ENCODE data around the gene CORO1C.

Gene CORO1C

GRCh38 chr12:108770269-108770829 is 39.0 kb upstream of the CORO1C start:
- no peaks in the 10 kb centered on the region for H3K36me3 ChIP-seq (ENCODE audit: control insufficient read depth, insufficient read depth, low read length)
- no peaks in the 10 kb centered on the region for H3K9me3 ChIP-seq (ENCODE audit: control insufficient read depth, low read length)
- H3K27me3 ChIP-seq (replicated peaks; ENCODE audit: control insufficient read depth, insufficient read depth, low read length, poor library complexity, severe bottlenecking), result no peaks in the 10 kb centered on the region
- H3K4me3 ChIP-seq (ENCODE audit: insufficient read depth, low read depth, low read length, poor library complexity, severe bottlenecking), result no peak overlapping the region
- peaks cover 6% of the 10 kb centered on the region for H3K4me1 ChIP-seq (ENCODE audit: control insufficient read depth, insufficient read depth, low read length, poor library complexity, severe bottlenecking)
- DNase-seq, result no peak
- H3K27ac ChIP-seq (ENCODE audit: insufficient read depth, low read length, poor library complexity, severe bottlenecking), result no peak overlapping the region

GRCh38 chr12:108768591-108769500 is 37.5 kb upstream of the CORO1C start:
- Histone ChIP-seq H3K9me3 (ENCODE audit: control insufficient read depth, low read length) (no peaks in the 10 kb centered on the region), H3K27ac (ENCODE audit: insufficient read depth, low read length, poor library complexity, severe bottlenecking) (no peak overlapping the region), H3K4me3 (ENCODE audit: insufficient read depth, low read depth, low read length, poor library complexity, severe bottlenecking) (no peak overlapping the region), H3K4me1 (ENCODE audit: control insufficient read depth, insufficient read depth, low read length, poor library complexity, severe bottlenecking) (peaks cover 6% of the 10 kb centered on the region), H3K36me3 (ENCODE audit: control insufficient read depth, insufficient read depth, low read length) (no peaks in the 10 kb centered on the region), H3K27me3 (replicated peaks; ENCODE audit: control insufficient read depth, insufficient read depth, low read length, poor library complexity, severe bottlenecking) (no peaks in the 10 kb centered on the region)
- no peak for DNase-seq

- Histone ChIP-seq H3K9me3 (ENCODE audit: control insufficient read depth, low read length) (no peaks in the 10 kb centered on the region), H3K27ac (ENCODE audit: insufficient read depth, low read length, poor library complexity, severe bottlenecking) (no peak overlapping the region), H3K27me3 (replicated peaks; ENCODE audit: control insufficient read depth, insufficient read depth, low read length, poor library complexity, severe bottlenecking) (no peaks in the 10 kb centered on the region), H3K4me1 (ENCODE audit: control insufficient read depth, insufficient read depth, low read length, poor library complexity, severe bottlenecking) (peaks cover 6% of the 10 kb centered on the region), H3K36me3 (ENCODE audit: control insufficient read depth, insufficient read depth, low read length) (no peaks in the 10 kb centered on the region), H3K4me3 (ENCODE audit: insufficient read depth, low read depth, low read length, poor library complexity, severe bottlenecking) (no peak overlapping the region)
- no peak for DNase-seq
These were observed 35.0 kb upstream of the CORO1C start for GRCh38 chr12:108766294-108766693.

- Histone ChIP-seq H3K9me3 (ENCODE audit: control insufficient read depth, low read length) (no peaks in the 10 kb centered on the region), H3K4me1 (ENCODE audit: control insufficient read depth, insufficient read depth, low read length, poor library complexity, severe bottlenecking) (peaks cover 6% of the 10 kb centered on the region), H3K27me3 (replicated peaks; ENCODE audit: control insufficient read depth, insufficient read depth, low read length, poor library complexity, severe bottlenecking) (no peaks in the 10 kb centered on the region), H3K4me3 (ENCODE audit: insufficient read depth, low read depth, low read length, poor library complexity, severe bottlenecking) (no peak overlapping the region), H3K27ac (ENCODE audit: insufficient read depth, low read length, poor library complexity, severe bottlenecking) (no peak overlapping the region), H3K36me3 (ENCODE audit: control insufficient read depth, insufficient read depth, low read length) (no peaks in the 10 kb centered on the region)
- no peak for DNase-seq
These were observed 34.0 kb upstream of the CORO1C start for GRCh38 chr12:108765289-108765764.

- no peaks in the 10 kb centered on the region for H3K27me3 ChIP-seq (replicated peaks; ENCODE audit: control insufficient read depth, insufficient read depth, low read length, poor library complexity, severe bottlenecking)
- H3K9me3 ChIP-seq (ENCODE audit: control insufficient read depth, low read length), result no peaks in the 10 kb centered on the region
- no peak overlapping the region for H3K27ac ChIP-seq (ENCODE audit: insufficient read depth, low read length, poor library complexity, severe bottlenecking)
- H3K4me3 ChIP-seq (ENCODE audit: insufficient read depth, low read depth, low read length, poor library complexity, severe bottlenecking), result no peak overlapping the region
- H3K36me3 ChIP-seq (ENCODE audit: control insufficient read depth, insufficient read depth, low read length), result no peaks in the 10 kb centered on the region
- DNase-seq, result no peak
- peaks cover 6% of the 10 kb centered on the region for H3K4me1 ChIP-seq (ENCODE audit: control insufficient read depth, insufficient read depth, low read length, poor library complexity, severe bottlenecking)
These were observed 33.4 kb upstream of the CORO1C start for GRCh38 chr12:108764540-108765288.

- H3K27ac ChIP-seq (ENCODE audit: insufficient read depth, low read length, poor library complexity, severe bottlenecking), result no peak overlapping the region
- no peaks in the 10 kb centered on the region for H3K9me3 ChIP-seq (ENCODE audit: control insufficient read depth, low read length)
- DNase-seq, result no peak
- no peaks in the 10 kb centered on the region for H3K36me3 ChIP-seq (ENCODE audit: control insufficient read depth, insufficient read depth, low read length)
- no peaks in the 10 kb centered on the region for H3K27me3 ChIP-seq (replicated peaks; ENCODE audit: control insufficient read depth, insufficient read depth, low read length, poor library complexity, severe bottlenecking)
- H3K4me3 ChIP-seq (ENCODE audit: insufficient read depth, low read depth, low read length, poor library complexity, severe bottlenecking), result no peak overlapping the region
- no peaks in the 10 kb centered on the region for H3K4me1 ChIP-seq (ENCODE audit: control insufficient read depth, insufficient read depth, low read length, poor library complexity, severe bottlenecking)
These were observed 29.9 kb upstream of the CORO1C start for GRCh38 chr12:108761226-108761625.

- no peaks in the 10 kb centered on the region for H3K4me1 ChIP-seq (ENCODE audit: control insufficient read depth, insufficient read depth, low read length, poor library complexity, severe bottlenecking)
- H3K9me3 ChIP-seq (ENCODE audit: control insufficient read depth, low read length), result no peaks in the 10 kb centered on the region
- H3K36me3 ChIP-seq (ENCODE audit: control insufficient read depth, insufficient read depth, low read length), result no peaks in the 10 kb centered on the region
- no peak overlapping the region for H3K27ac ChIP-seq (ENCODE audit: insufficient read depth, low read length, poor library complexity, severe bottlenecking)
- no peak for DNase-seq
- no peaks in the 10 kb centered on the region for H3K27me3 ChIP-seq (replicated peaks; ENCODE audit: control insufficient read depth, insufficient read depth, low read length, poor library complexity, severe bottlenecking)
- no peak overlapping the region for H3K4me3 ChIP-seq (ENCODE audit: insufficient read depth, low read depth, low read length, poor library complexity, severe bottlenecking)
These were observed 28.6 kb upstream of the CORO1C start for GRCh38 chr12:108759924-108760323.

GRCh38 chr12:108757856-108758255 is 26.5 kb upstream of the CORO1C start:
- H3K27me3 ChIP-seq (replicated peaks; ENCODE audit: control insufficient read depth, insufficient read depth, low read length, poor library complexity, severe bottlenecking), result no peaks in the 10 kb centered on the region
- no peak overlapping the region for H3K27ac ChIP-seq (ENCODE audit: insufficient read depth, low read length, poor library complexity, severe bottlenecking)
- H3K9me3 ChIP-seq (ENCODE audit: control insufficient read depth, low read length), result no peaks in the 10 kb centered on the region
- H3K4me3 ChIP-seq (ENCODE audit: insufficient read depth, low read depth, low read length, poor library complexity, severe bottlenecking), result no peak overlapping the region
- H3K36me3 ChIP-seq (ENCODE audit: control insufficient read depth, insufficient read depth, low read length), result no peaks in the 10 kb centered on the region
- DNase-seq, result no peak
- no peaks in the 10 kb centered on the region for H3K4me1 ChIP-seq (ENCODE audit: control insufficient read depth, insufficient read depth, low read length, poor library complexity, severe bottlenecking)

GRCh38 chr12:108756421-108756820 is 25.1 kb upstream of the CORO1C start:
- Histone ChIP-seq H3K27ac (ENCODE audit: insufficient read depth, low read length, poor library complexity, severe bottlenecking) (no peak overlapping the region), H3K9me3 (ENCODE audit: control insufficient read depth, low read length) (no peaks in the 10 kb centered on the region), H3K36me3 (ENCODE audit: control insufficient read depth, insufficient read depth, low read length) (no peaks in the 10 kb centered on the region), H3K4me1 (ENCODE audit: control insufficient read depth, insufficient read depth, low read length, poor library complexity, severe bottlenecking) (no peaks in the 10 kb centered on the region), H3K4me3 (ENCODE audit: insufficient read depth, low read depth, low read length, poor library complexity, severe bottlenecking) (no peak overlapping the region), H3K27me3 (replicated peaks; ENCODE audit: control insufficient read depth, insufficient read depth, low read length, poor library complexity, severe bottlenecking) (no peaks in the 10 kb centered on the region)
- DNase-seq, result no peak

- no peak for DNase-seq
- no peaks in the 10 kb centered on the region for H3K4me1 ChIP-seq (ENCODE audit: control insufficient read depth, insufficient read depth, low read length, poor library complexity, severe bottlenecking)
- H3K36me3 ChIP-seq (ENCODE audit: control insufficient read depth, insufficient read depth, low read length), result no peaks in the 10 kb centered on the region
- no peak overlapping the region for H3K4me3 ChIP-seq (ENCODE audit: insufficient read depth, low read depth, low read length, poor library complexity, severe bottlenecking)
- H3K27me3 ChIP-seq (replicated peaks; ENCODE audit: control insufficient read depth, insufficient read depth, low read length, poor library complexity, severe bottlenecking), result no peaks in the 10 kb centered on the region
- no peak overlapping the region for H3K27ac ChIP-seq (ENCODE audit: insufficient read depth, low read length, poor library complexity, severe bottlenecking)
- H3K9me3 ChIP-seq (ENCODE audit: control insufficient read depth, low read length), result no peaks in the 10 kb centered on the region
These were observed 24.2 kb upstream of the CORO1C start for GRCh38 chr12:108755481-108755880.

All from effector memory CD4-positive, alpha-beta T cell (primary cell).